Hematopoietic multipotent progenitor cell (in vitro differentiated cells): Measurements from ENCODE around the gene RBM46. TPM values are rescaled to one million over a fixed set of nuclear protein-coding genes. Genes with fewer than 3 reads are reported as not detected.
"Not testable (repeated sequence)": the region's sequence is repeated elsewhere in the genome, so short reads cannot be mapped to it uniquely, and the experiment has no call there.

Experiments
- DNase-seq, 3 donors: peaks; one replicate each; pipeline ENCODE4 v3.0.0-alpha.2; 2011 to 2015; ENCODE audit warnings: low read depth in 2 of 3, low spot score in 2 of 3
- small RNA-seq: library from RNA; depleted of rRNA; stranded (forward); fragments of <200 nt; gene quantifications from one replicate; pipeline ENCODE3, GENCODE V24; 2012
- total RNA-seq: library from RNA; depleted of rRNA; stranded (reverse); fragments of >200 nt; gene quantifications from one replicate; pipeline ENCODE4 v1.2.3, GENCODE V29; 2012

Gene RBM46
- total RNA-seq, 1 donor = under 0.01 TPM

DNA sequence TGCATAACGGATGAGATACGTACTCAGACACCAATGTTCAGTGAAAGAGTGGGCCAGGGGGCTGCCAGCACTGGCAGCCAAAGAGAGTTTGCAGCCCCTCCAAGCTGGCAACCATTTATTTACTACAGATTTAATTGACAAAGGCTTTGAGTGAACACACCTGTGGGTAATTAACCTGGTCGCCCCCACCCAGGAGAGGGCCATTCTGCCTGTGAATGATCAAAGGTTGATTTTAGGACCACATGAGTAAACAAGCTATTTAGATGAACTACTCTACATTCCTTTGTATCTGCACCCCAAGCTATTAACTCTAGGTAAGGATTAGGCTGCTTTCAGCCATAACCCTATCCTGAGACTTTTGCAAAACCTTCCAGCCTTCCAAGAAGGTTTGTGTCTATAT, 55.0 kb downstream of the RBM46 start:
- no peak for DNase-seq

DNA sequence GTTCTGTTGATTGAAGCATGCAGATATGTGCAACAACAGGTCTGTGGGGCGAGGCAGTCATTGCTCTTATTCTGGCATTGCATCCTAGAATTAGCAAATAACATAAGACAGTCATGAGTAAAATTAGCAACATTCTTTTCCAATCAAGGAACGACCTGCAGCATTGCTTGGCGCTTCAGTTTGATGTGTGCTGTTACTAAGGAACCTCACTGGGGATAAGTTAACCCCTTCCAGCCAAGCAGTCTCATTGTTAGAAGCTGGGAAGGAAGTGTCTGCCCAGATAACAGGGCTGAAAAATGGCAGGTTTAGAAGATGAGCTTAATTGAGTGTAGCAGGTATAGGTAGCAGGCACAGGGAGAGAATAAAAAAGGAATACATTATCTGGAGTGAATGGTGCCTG, 55.4 kb downstream of the RBM46 start:
- no peak for DNase-seq

DNA sequence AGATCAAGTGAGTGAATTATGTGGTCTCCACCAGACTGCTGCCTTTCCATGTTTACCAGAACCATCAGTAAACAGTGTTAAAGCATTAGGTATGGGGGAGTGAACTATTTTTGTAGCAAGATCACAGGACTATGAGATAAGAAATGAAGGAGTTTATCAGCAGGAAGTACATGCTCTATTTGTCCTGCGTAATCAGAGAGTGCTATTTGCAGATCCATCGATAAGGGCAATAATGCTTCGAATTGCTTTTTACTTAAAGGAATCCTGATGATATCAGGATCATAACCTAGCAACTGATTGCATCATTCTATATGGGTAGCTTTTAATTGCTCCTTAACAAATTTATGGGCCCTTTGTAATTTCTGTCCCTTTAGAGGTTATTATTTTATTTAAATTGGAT, 57.1 kb downstream of the RBM46 start:
- no peak for DNase-seq

DNA sequence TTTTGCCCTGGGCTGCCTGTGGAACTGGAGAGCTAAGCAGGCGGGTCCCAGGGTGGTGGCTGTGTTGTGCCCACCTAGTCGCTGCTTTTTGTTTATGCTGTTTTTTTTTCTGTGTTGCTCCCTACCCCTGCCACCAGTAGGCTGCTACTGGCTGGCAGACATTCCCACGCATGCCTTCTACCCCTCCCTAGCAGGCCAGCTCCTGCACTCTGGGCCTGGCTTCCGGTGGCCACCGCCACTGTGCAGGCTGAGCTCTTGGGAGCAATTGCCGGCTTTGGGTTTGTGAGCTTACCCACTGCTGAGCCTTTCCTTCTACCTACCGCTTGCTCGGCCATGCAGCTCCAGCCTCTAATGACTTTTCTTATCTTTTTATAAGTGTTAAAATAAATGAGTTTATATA, 57.6 kb downstream of the RBM46 start:
- DNase-seq = no peak

DNA sequence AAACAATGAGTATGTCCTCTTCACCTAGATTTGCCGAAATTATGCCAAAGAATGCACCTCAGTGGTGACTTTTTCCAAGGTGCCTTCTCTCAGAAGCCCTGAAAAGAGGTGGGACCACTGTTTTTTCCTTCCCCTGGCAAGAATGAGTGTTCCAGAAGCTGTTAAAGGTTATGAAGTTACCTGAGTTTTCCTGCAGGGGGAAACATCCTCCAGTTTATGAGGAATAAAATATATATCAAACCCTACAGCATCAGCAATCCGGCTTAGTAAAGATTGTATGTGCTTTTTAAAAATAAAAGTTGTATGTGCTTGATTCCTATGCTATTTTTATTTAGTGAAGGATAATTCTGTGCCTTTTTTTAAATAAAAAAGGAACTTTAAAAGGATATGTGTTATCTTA, 73.3 kb downstream of the RBM46 start:
- peak in 2 of 3 donors; percentile 1 to 12 for DNase-seq

DNA sequence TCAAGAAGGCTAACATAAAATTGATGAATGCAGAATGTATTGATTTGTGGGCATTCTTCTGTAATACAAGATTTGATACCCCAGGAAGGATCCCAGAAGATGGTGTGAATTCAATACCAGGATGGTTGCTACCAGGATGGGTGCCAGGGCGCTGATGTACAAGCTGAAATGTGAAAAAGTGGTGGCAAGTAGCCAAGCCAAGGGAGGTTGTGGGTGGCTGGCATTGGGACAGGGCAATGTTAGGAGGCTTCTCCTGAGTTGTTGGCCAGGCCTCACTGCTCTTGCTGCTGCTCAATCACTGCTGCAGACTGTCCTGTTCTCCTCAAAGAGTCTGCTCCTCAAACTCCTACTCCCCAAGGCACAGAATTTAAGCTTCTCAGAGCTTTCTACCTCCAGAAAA, 77.1 kb downstream of the RBM46 start:
- DNase-seq = no peak

DNA sequence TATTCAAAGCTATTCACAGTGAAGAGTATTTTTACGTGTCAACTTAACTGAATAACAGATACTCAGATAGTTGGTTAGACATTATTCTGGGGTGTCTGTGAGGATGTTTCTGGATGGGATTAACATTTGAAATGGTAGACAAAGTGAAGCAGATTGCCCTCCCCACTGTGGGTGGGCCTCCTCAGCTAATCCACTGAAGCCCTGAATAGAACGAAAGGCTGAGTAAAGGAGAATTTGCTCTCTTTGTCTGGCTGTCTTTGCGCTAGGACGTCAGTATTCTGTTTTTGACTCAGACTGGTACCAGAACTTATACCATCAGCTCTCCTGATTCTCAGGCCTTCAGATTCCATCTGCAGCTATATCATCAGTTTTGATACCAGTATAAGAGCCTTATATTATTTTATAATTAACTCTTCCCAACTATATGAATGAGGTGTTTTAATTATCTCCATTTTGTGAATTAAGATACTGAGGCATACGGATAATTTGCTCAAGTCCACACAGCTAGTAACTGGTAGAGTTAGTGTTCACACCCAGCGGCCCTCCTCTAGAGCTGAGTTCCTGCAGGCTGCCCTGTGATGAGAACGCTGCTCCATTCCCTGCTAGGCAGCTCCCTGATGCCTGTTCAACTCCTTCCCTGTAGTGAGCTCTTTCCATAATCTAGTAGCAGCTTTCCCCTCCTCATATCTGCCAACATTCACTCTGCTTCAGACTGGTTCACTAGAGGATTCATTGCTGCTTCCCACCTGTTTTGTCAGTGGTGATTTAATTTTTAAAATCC, 87.5 kb downstream of the RBM46 start:
- DNase-seq = no peak

DNA sequence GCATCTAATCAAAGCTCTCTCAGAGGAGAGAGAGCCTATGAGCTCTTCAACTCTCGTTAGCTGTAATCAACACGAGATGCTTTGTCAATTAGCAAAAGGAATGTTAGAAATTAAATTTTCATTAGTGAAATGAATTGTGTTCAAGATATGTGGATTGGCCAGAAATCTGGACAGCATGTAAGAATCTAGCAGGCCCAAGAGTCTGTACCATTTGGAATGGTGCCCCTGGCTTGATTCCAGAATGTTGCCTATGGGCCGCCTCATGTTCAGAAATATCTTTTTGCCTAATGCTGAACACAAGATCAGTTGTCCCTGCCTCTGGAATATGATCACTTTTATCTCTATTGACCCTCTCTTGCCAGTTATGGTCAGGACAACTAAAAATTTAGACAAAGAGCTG, 88.2 kb downstream of the RBM46 start:
- DNase-seq = no peak

DNA sequence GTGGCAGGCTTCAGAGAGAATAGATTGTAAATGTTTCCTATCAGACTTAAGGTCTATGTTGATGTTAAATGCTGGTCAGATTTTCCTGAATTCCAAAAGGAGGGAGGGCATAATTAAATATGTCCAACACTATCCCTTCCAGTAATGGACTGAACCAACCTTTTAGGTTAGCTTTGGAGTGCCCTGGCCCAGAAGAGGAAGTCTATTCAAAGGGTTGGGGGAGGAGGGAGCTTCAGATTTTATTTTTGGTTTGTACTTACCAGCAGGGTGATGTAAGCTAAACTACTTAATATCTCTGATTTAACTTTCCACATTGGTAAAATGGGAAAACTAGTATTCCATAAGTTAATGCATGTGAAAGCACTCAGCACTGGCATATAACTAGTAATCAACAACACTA, 91.1 kb downstream of the RBM46 start:
- DNase-seq = no peak

DNA sequence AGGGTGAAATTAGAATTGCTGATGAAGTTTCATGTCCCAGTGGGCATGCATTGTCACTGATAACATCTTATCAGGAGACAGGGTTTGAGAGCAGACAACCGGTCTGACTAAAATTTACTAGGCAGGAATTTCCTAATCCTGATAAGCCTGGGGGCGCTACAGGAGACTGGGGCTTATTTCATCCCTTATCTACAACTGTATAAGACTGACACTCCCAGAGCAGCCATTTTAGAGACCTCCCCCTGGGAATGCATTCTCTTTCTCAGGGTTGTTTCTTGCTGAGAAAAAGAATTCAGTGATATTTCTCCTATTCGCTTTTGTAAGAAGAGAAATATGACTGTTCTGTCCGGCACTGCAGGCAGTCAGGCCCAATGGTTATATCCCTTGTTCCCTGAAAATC, 93.0 kb downstream of the RBM46 start:
- DNase-seq = not testable (repeated sequence)

DNA sequence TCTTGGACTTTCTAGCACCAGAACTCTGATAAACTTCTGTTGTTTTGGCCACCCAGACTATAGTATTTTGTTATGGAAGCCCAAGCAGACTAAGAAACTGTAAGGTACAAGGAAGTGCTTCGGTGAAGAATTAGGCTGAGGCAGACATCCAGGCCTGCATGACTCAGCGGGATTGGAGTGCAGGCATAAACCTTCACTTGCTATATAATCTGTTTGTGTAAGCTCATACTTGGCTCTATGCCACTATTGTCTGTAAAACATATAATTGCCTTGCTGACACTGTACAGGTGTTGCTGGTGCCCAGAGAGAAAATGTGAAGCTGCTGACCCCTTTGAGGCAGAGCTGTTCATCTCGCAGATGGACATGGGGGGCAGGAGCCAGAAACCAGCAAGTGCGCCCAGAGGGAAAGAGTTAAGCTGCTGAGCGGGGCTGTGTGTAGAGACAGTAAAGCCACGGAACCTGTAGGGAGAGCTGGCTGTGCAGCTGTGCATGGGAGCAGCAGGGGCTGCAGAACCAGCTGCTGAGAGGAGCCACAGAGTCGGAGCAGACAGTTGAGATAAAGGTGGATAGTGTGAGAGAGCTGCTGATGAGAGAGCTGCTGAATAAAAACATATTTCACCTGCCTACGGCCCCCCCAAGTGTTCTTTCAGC, 96.2 kb downstream of the RBM46 start:
- peak in 2 of 3 donors; percentile 3 to 60 for DNase-seq

Small RNAs within 50 kb of the gene (small RNA-seq; reads per million reads assigned to genes)
- not detected for gene RNU2-44P
- gene RNU2-66P = not detected

Other genes with a start within 250 kb of the RBM46 start
- 59.5 TPM for gene PLRG1, start 230.9 kb upstream of the RBM46 start, total RNA-seq
- under 0.01 TPM for gene FGB, start 218.3 kb upstream of the RBM46 start, total RNA-seq
- gene FGA, start 190.5 kb upstream of the RBM46 start, total RNA-seq = not detected
- not detected for gene FGG, start 168.6 kb upstream of the RBM46 start, total RNA-seq
- gene LRAT, start 37.3 kb upstream of the RBM46 start, total RNA-seq = under 0.01 TPM